HG02840 (cell line): ENCODE measurements around the gene UQCC2.

ENCODE experiments used
- ATAC-seq: cut with Tn5 transposase; IDR thresholded peaks from one replicate; pipeline ENCODE4 v1.9.1; 2021; ENCODE audit warnings: mild to moderate bottlenecking, moderate library complexity, moderate number of reproducible peaks; ENCODE audit not compliant: unreplicated experiment, low FRiP score

The UQCC2 gene

DNA sequence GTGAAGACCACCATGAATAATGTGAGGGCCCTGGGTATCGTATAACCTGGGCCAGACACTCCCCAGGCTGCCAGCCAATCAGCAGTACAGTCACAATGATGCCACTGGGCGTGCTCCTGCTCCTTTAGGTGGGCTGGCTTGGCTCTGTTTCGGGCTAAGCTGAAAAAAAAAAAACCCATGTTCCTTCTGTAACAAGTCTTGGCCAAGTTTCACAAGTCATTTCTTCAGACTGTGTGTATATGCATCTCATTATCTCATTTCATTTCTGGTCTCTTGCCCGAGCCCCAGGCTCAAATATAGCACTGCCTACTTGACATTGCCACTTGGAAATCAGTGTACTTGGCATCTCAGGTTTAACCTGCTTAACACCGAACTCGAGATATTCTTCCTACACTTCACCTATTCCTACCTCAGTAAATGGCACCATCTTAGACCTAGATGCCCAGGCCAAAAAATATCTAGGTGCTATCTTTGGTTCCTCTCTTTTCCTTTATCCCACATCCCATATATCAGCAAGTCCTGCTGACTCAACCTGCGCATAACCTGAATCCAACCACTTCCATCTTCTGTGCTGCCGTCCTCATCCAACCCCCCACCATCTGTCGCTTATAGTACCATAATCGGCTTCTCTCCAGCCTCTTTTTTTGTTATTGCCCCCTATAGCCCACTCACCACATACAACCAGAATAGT, 1.8 kb downstream of the UQCC2 start:
- ATAC-seq: no peak

GRCh38 chr6:33708516-33709204, 2.8 kb downstream of the UQCC2 start:
- ATAC-seq: no peak

- ATAC-seq: no peak
These were observed 3.7 kb downstream of the UQCC2 start for GRCh38 chr6:33707771-33708170.

DNA sequence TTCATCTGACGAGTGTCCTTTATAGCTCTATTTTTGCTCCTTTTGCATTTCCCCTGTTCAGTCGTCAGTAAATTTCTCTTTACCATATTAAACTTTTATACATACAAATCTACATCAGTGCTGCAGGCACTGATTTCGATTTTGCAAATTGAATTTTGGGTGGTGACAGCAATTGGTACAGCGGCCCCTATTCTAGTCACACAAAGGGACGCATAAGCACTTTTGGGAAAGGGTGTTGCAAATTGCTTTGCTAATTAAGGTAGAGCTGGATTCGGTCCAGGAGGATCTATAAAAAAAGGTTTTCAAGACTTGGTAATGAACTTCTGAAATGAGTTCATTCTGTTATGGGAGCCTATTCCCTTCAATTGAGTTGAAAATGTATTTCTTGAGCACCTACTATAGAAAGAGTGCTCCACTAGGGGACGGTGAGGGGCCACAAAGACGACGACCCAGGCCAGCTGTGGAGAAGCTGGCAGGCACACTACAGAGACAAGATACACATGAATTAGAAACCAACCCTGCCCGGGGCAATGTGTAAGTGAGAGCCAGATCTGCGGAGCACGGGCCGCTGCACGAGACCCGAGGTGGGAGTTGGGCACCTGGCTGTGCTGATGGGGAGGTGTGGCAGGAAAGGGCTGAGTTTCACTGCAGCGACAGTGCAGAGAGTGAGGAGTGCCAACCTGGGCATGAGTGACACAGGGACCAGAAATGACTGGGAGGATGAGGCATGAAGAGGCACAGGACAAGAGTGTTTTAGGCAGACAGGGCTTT, 5.4 kb downstream of the UQCC2 start:
- no peak for ATAC-seq

DNA sequence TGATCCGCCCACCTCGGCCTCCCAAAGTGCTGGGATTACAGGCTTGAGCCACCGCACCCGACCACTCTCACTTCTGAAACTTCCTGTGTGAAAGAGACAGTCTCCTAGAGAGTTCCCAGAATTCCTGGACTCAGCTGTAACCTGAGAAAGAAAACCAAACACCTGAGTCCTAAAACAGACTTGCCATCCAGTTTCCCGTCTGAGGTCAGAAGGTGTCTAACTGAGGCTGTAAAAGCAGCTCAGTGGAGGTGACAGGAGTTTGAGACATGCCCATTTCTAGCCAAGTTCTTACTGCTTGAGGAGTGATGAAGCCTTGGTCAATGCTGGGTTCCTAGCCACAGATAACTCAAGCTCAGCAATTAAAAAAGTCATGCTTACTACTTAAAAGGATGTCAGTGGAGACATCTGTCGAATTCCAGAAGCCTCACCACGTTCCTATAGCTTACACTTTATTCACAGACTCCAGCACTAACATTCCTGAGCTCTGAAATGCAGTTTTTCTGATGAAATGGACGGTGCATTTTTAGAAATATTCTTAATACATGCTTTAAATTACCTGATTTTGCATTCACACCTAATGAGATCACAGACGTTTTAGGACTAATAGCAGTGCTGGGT, 6.1 kb downstream of the UQCC2 start:
- ATAC-seq: no peak

DNA sequence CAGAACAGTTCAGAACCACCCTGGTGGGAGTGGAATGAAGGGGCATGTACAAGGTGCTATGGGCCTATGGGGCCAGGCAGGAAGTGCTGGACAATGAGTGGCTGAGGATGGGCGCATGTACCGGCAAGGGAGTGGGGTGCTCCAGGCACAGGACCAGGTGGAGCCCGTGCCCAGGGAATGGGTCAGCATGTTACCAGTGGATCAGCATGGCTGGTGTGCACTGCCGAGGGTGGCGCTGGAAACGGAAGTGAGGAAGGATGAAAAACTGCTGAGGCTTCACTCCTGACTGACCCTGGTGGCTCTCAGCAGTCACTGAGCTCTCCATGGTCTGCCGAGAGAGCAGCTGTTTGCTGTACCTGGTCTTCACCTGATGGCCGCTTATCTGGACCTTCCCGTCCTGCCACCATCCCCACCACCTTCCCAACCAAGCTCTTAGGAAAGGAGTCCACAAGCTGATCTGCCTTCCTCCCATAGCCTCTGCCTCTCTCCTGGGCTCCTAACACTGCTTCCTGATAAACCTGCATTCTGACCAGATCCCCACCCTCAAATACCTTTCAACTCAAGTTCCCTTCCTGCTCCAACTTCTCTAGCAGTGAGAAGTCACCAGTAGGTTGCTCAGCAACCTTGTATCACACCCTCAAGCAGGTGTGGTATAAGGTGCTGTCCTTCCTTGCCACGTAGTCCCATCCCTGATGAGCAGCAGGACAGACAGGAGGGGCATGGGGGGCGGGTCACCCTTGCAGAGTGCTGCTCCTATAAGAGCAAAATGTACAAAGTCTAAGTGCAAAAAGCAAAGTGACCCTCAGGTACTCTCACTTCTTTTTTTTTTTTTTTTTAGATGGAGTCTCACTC, 7.1 kb downstream of the UQCC2 start:
- ATAC-seq: no peak

GRCh38 chr6:33702345-33702977, 9.0 kb downstream of the UQCC2 start:
- no peak for ATAC-seq

- no peak for ATAC-seq
These were observed 11.0 kb downstream of the UQCC2 start for GRCh38 chr6:33700391-33701050.

DNA sequence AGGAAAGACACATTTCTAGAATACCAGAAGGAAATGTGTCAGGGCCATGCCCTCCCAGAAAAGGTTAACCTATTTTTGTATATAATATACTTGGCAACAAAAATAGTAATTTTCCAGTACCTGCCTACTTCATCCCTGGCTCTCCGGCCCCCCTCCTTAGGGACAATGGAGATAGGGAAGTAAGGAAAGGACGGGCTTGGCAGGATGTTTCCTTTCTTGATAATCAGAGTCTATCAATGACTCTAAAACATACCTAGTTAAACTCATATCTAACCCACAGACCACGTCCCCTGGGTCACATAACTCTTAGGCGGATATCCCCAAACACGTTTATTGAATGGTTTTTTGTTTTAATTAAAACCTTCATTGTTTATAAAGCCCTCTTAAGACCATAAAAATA, 11.8 kb downstream of the UQCC2 start:
- ATAC-seq: no peak

GRCh38 chr6:33699131-33699530, 12.4 kb downstream of the UQCC2 start:
- no peak for ATAC-seq

DNA sequence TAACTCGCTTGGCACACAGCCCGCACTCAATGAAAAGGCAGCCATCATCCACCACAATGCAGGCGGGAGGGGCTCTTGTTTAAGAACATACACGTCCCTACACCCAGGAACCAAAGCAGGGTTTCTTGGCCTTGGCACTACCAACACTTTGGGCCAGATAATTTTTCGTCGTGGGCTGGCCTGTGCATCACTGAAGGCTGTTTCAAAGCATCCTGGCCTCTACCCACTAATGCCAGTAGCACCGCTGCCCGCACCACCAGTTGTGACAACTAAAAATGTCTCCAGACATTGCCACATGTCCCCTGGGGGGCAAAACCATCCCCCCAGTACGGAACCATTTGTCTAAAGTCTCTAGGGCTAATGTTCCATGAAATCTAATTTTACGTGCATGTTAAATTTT, 13.0 kb downstream of the UQCC2 start:
- no peak for ATAC-seq

DNA sequence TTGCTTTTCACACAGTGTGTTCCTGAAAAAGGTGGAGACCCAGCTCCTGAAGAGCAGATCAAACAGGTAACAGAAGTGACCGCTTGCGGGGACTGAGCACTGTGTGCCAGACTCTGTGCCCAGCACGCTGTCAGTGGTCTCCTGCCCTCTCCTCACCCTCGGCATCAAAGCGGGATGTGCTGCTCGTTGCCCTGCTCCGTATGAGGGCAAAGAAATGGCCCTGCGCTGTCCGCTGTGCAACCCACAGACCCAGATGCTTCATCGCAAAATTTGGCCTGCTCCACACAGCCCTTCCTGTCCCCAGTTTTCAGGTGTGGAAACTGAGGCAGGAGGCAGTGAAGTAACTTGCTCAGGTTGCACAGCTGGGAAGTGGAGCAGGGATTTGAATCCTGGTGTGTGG, 13.7 kb downstream of the UQCC2 start:
- ATAC-seq: no peak

DNA sequence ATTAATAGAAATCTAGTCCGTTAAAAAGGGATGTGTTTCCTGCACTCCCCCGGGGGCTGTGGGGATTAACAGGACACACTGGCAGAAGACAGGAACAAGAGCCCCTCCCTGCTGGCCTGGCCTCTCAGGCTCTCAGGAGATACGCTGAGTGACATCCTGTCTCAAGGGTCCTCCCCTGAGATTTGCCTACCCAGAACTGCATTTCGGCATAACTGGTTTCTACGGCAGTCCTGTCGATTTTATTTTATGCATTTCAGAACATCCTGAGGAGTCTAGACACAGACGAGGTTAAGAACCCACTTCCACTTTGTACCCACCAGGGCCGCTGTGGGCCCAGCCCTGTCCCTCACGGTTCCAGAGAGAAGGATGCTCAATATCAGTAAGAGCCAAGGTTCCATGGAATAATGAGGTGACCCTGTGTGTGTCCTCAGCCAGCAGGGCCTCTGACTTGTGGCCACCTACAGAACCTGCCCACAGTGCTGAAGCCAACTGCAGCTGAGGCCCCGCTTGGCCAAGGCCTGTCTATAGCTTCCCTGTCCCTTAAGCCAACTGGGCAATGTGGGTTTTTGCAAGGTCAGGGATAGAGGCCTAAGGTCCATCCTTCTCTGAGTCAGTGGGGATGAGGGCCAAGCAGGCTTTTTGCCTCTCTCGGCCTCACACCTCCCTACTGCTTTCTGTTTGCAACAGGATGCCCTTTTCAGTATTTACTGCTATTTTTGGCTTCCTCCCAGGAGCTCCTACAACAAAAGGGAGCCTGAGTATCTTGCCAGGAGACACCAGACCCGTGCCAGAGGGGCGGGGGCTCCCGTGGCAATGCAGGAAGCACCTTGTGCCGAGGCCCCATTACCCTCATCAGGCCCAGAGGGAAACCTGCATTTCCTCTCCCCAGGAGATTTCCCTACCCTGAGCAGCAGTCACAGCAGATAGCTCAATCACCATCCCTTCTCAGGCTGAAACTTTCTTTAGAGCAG, 14.7 kb downstream of the UQCC2 start:
- ATAC-seq: no peak

DNA sequence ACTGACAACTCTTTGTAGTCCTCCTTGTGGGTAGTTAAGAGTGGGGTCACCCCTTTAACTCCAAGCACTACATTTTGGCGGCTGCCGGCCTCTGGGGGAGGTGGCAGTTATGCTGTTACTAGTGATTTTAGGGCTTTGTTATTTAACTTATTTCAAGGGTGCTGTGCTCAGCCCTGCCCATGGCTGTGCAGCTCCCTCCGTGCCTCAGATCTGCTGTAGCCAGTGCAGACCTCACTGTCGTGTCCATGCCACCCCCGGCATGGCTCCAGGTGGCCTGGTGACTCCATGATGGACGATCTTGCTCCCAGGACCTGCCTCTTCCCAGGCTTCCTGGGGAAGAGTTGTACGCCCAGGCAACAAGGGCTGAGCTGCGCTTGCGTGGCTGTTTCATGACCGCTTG, 15.4 kb downstream of the UQCC2 start:
- ATAC-seq: no peak

GRCh38 chr6:33695451-33695887, 16.0 kb downstream of the UQCC2 start:
- no peak for ATAC-seq

- no peak for ATAC-seq
These were observed 16.5 kb downstream of the UQCC2 start for GRCh38 chr6:33694977-33695376.

- no peak for ATAC-seq
These were observed 17.0 kb downstream of the UQCC2 start for GRCh38 chr6:33694401-33694931.
